H1 (cell line): Measurements from ENCODE around the gene FLRT1. TPM values are rescaled to one million over a fixed set of nuclear protein-coding genes. Genes with fewer than 3 reads are reported as not detected.

Experiments used
- CTCF ChIA-PET: fragments of 300-600 bp; sonication (Branson Sonifier 250); formaldehyde crosslinking; loops from one replicate; lab custom pipeline; 2021; ENCODE audit not compliant: partially characterized antibody; lab: Charles Lee
- POLR2A ChIA-PET: fragments of 300-600 bp; sonication (Branson Sonifier 250); formaldehyde crosslinking; loops from one replicate; lab custom pipeline; 2021; ENCODE audit warnings: inconsistent platforms; ENCODE audit not compliant: partially characterized antibody; lab: Charles Lee
- DNase-seq, 2 experiments: peaks; one replicate each; pipeline versions ENCODE4 v3.0.0 to v3.0.0-alpha.2; 2010 to 2022; ENCODE audit warnings: low spot score in 2 of 2, low read depth in 1 of 2, mixed read lengths in 1 of 2
- FAIRE-seq: peaks from 2 replicates; lab custom pipeline; 2011; peaks lifted over from hg19 to GRCh38; lab: Jason Lieb, UNC
- H2AFZ ChIP-seq: 2 replicates; pipeline ENCODE4 v1.8.1; 2012; ENCODE audit warnings: low read length, inconsistent platforms
- H2AK5ac ChIP-seq: 2 replicates; pipeline ENCODE4 v1.6.1; 2013; ENCODE audit warnings: low read depth, low read length
- H2BK120ac ChIP-seq: replicated peaks from 2 replicates; pipeline ENCODE3; 2013; ENCODE audit warnings: low read depth, low read length, inconsistent platforms
- H2BK12ac ChIP-seq: 2 replicates; pipeline ENCODE4 v1.6.1; 2013; ENCODE audit warnings: low read depth, low read length
- H2BK15ac ChIP-seq: 2 replicates; pipeline ENCODE4 v1.6.1; 2013; ENCODE audit warnings: low read length
- H2BK20ac ChIP-seq: 2 replicates; pipeline ENCODE4 v1.6.1; 2013; ENCODE audit warnings: low read length
- H2BK5ac ChIP-seq: 2 replicates; pipeline ENCODE4 v1.6.1; 2013; ENCODE audit warnings: low read depth, low read length
- H3K14ac ChIP-seq: 2 replicates; pipeline ENCODE4 v1.6.1; 2013; ENCODE audit warnings: inconsistent platforms; ENCODE audit not compliant: insufficient read length
- H3K18ac ChIP-seq: 2 replicates; pipeline ENCODE4 v1.6.1; 2013; ENCODE audit warnings: low read length; ENCODE audit errors: extremely low read depth
- H3K23ac ChIP-seq: 2 replicates; pipeline ENCODE4 v1.6.1; 2013; ENCODE audit warnings: inconsistent platforms; ENCODE audit not compliant: insufficient read length
- H3K23me2 ChIP-seq: 2 replicates; pipeline ENCODE4 v1.6.1; 2013; ENCODE audit warnings: low read depth, low read length
- H3K27ac ChIP-seq: 2 replicates; pipeline ENCODE4 v1.6.1; 2011; ENCODE audit warnings: low read depth, low read length, inconsistent platforms
- H3K27me3 ChIP-seq, 4 experiments: replicated peaks in 1 of 4; 1 replicate in 1 of 4; 2 replicates in 3 of 4; pipeline versions ENCODE4 v1.6.1 to v1.8.1; 2011 to 2013; ENCODE audit warnings: low read length in 3 of 4, mild to moderate bottlenecking in 3 of 4, inconsistent platforms in 2 of 4, mixed read lengths in 2 of 4, moderate library complexity in 1 of 4; ENCODE audit not compliant: control insufficient read depth in 3 of 4, insufficient read depth in 3 of 4; ENCODE audit errors: extremely low read depth in 1 of 4
- H3K36me3 ChIP-seq, 4 experiments: 2 replicates each; pipeline versions ENCODE4 v1.6.1 to v1.8.1; 2011 to 2013; ENCODE audit warnings: mild to moderate bottlenecking in 4 of 4, low read length in 3 of 4, moderate library complexity in 2 of 4, control low read depth in 1 of 4, inconsistent platforms in 1 of 4; ENCODE audit not compliant: insufficient read depth in 4 of 4, control insufficient read depth in 2 of 4
- H3K4ac ChIP-seq: replicated peaks from 2 replicates; pipeline ENCODE3; 2013; ENCODE audit warnings: low read length, low read depth, mixed read lengths, inconsistent platforms; ENCODE audit not compliant: insufficient read length
- H3K4me1 ChIP-seq, 4 experiments: replicated peaks in 1 of 4; 1 replicate in 1 of 4; 2 replicates in 3 of 4; pipeline versions ENCODE4 v1.6.1 to v1.8.1; 2011 to 2013; ENCODE audit warnings: low read length in 3 of 4, inconsistent platforms in 2 of 4, mixed read lengths in 1 of 4; ENCODE audit not compliant: insufficient read depth in 4 of 4, control insufficient read depth in 3 of 4
- H3K4me2 ChIP-seq, 2 experiments: 2 replicates each; pipeline versions ENCODE4 v1.6.1 to v1.8.1; 2011 to 2013; ENCODE audit warnings: low read depth in 2 of 2, low read length in 2 of 2, control low read depth in 1 of 2, inconsistent platforms in 1 of 2, mild to moderate bottlenecking in 1 of 2; ENCODE audit not compliant: insufficient read depth in 1 of 2
- H3K4me3 ChIP-seq, 4 experiments: fragments of 200-600, 300-600 bp in 1 of 4; sonication (generic), shearing (Covaris generic), sonication (Bioruptor Twin) in 1 of 4; 2 replicates each; pipeline versions ENCODE4 v1.5.1 to v1.8.1; 2011 to 2016; ENCODE audit warnings: low read length in 4 of 4, low read depth in 3 of 4, control low read depth in 2 of 4, inconsistent platforms in 2 of 4, mild to moderate bottlenecking in 2 of 4, mixed read lengths in 1 of 4, moderate library complexity in 1 of 4; ENCODE audit not compliant: insufficient read depth in 2 of 4; ENCODE audit errors: extremely low read depth in 1 of 4
- H3K56ac ChIP-seq: replicated peaks from 2 replicates; pipeline ENCODE3; 2013; ENCODE audit warnings: low read depth, mild to moderate bottlenecking, mixed read lengths, low read length, inconsistent platforms; ENCODE audit not compliant: insufficient read length
- H3K79me1 ChIP-seq: 2 replicates; pipeline ENCODE4 v1.6.1; 2013; ENCODE audit warnings: low read depth, low read length, control low read depth
- H3K79me2 ChIP-seq, 2 experiments: 2 replicates each; pipeline versions ENCODE4 v1.6.1 to v1.8.1; 2012 to 2013; ENCODE audit warnings: low read length in 2 of 2, mild to moderate bottlenecking in 2 of 2, inconsistent platforms in 1 of 2; ENCODE audit not compliant: insufficient read depth in 2 of 2, control insufficient read depth in 1 of 2
- H3K9ac ChIP-seq, 4 experiments: replicated peaks in 1 of 4; 1 replicate in 1 of 4; 2 replicates in 3 of 4; pipeline versions ENCODE4 v1.6.1 to v1.8.1; 2011 to 2013; ENCODE audit warnings: low read depth in 3 of 4, low read length in 3 of 4, control low read depth in 2 of 4, mild to moderate bottlenecking in 2 of 4, moderate library complexity in 2 of 4, inconsistent platforms in 1 of 4; ENCODE audit errors: extremely low read depth in 1 of 4
- H3K9me3 ChIP-seq, 2 experiments: 2 replicates each; pipeline versions ENCODE4 v1.6.1 to v1.8.1; 2012 to 2013; ENCODE audit warnings: mild to moderate bottlenecking in 2 of 2, moderate library complexity in 2 of 2, control low read depth in 1 of 2, inconsistent platforms in 1 of 2, low read depth in 1 of 2, low read length in 1 of 2, mixed read lengths in 1 of 2; ENCODE audit not compliant: insufficient read depth in 2 of 2
- H4K20me1 ChIP-seq, 2 experiments: replicated peaks in 1 of 2; 2 replicates each; pipeline versions ENCODE3 to v1.8.1; 2011 to 2013; ENCODE audit warnings: inconsistent platforms in 2 of 2, low read length in 2 of 2, mild to moderate bottlenecking in 1 of 2; ENCODE audit not compliant: insufficient read depth in 2 of 2, control insufficient read depth in 1 of 2
- H4K5ac ChIP-seq: 2 replicates; pipeline ENCODE4 v1.6.1; 2013; ENCODE audit warnings: low read length, low read depth, mixed read lengths, inconsistent platforms; ENCODE audit not compliant: insufficient read length
- H4K8ac ChIP-seq: 2 replicates; pipeline ENCODE4 v1.8.0; 2013; ENCODE audit warnings: mild to moderate bottlenecking, moderate library complexity, low read length, inconsistent platforms; ENCODE audit not compliant: insufficient read depth; ENCODE audit errors: extremely low read depth
- H4K91ac ChIP-seq: replicated peaks from 2 replicates; pipeline ENCODE3; 2013; ENCODE audit warnings: low read length, mixed read lengths, inconsistent platforms; ENCODE audit not compliant: insufficient read length
- CEBPB ChIP-seq: IDR thresholded peaks from 2 replicates; pipeline ENCODE4 v1.6.1; 2012; ENCODE audit warnings: low read depth, low read length
- EP300 ChIP-seq, 2 experiments: IDR thresholded peaks; 1 replicate in 1 of 2; 2 replicates in 1 of 2; pipeline ENCODE4 v1.6.1; 2011 to 2012; ENCODE audit warnings: low read depth in 2 of 2, low read length in 2 of 2, mild to moderate bottlenecking in 2 of 2, borderline replicate concordance in 1 of 2, inconsistent platforms in 1 of 2, moderate library complexity in 1 of 2
- JUND ChIP-seq: IDR thresholded peaks from 2 replicates; pipeline ENCODE4 v1.6.1; 2011; ENCODE audit warnings: mild to moderate bottlenecking, improper control_type of control experiment, low read length
- RXRA ChIP-seq: IDR thresholded peaks from 2 replicates; pipeline ENCODE4 v1.6.1; 2011; ENCODE audit warnings: low read depth, mild to moderate bottlenecking, low read length, moderate library complexity; ENCODE audit not compliant: insufficient read depth
- SIX5 ChIP-seq: IDR thresholded peaks from 2 replicates; pipeline ENCODE4 v1.6.1; 2011; ENCODE audit warnings: mild to moderate bottlenecking, low read depth, low read length
- WGBS, 2 experiments: shearing (Covaris generic) in 1 of 2; methylation state at CpG; one replicate each; pipeline versions ENCODE4 v1.1.6 to v1.1.7; 2013 to 2015; ENCODE audit warnings: low lambda C conversion rate in 2 of 2, mixed read lengths in 2 of 2, inconsistent platforms in 1 of 2, low coverage in 1 of 2, missing lambda C conversion rate in 1 of 2; ENCODE audit not compliant: insufficient replicate concordance in 2 of 2, insufficient coverage in 1 of 2, insufficient read length in 1 of 2; ENCODE audit errors: extremely low coverage in 1 of 2, missing lambda C conversion rate in 1 of 2; 5-methylcytosine and 5-hydroxymethylcytosine counted together
- polyA plus RNA-seq, 7 experiments: library from polyadenylated mRNA; depleted of rRNA in 3 of 7; stranded (reverse) in 5 of 7; unstranded in 2 of 7; fragments of >200 nt in 5 of 7; fragments of 200-250 nt in 2 of 7; gene quantifications; 1 replicate in 5 of 7; 2 replicates in 1 of 7; 4 replicates in 1 of 7; pipeline versions ENCODE4 v1.2.1 to v1.2.3, GENCODE V29; 2011 to 2013; ENCODE audit warnings: missing spikeins in 2 of 7, mixed read lengths in 2 of 7
- total RNA-seq: library from RNA; stranded (reverse); fragmentation: NEBNext Ultra II Directional; extraction: Animal tissue kit (Norgen Biotek cat#: 25700); gene quantifications from 2 replicates; pipeline ENCODE4 v1.2.1, GENCODE V29; 2021

FLRT1 gene
- total and polyA plus RNA-seq, 2 of the 8 experiments (the other 6 are each of a cell fraction or from before 2014, with no cell fraction given): 0.14 to 0.28 TPM

DNA sequence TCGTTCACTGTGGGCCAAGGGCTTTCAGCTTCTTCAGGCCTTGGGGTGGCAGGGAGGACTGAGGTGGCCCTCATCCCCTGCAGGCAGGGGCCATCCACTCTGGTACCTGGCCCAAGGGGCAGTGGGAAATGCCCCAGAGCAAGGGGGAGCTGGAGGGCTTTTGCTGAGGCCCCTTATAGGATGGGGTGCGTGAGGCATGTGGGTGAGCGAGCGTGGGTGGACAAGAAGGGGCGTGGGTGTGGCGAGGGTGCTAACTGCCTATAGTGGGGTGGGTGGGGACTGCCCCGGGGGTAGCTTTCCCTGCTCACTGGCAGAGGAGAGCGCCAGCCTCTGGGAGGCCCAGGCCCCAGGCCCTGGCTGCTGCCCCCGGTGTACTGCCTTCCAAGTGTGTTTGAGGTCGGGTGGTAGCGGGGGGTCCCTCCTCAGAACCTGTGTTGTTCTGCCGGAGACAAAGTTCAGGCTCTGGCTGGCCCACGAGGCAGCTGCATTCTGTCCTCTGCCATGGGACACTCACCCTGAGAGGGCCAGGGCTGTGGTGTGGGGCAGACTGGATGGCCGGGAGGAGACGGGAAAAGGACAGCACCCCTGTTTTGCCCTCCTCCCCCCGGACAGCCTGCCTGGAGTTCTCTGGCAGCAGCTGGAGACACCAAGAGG lies 3.4 kb downstream of the FLRT1 start:
- Histone ChIP-seq H3K18ac (no peak overlapping the region), H2AFZ (no peak overlapping the region), H3K56ac (no peak overlapping the region), H2BK20ac (0 out of 2 replicates have a peak overlapping the region, but pooled peaks have one; percentile 61), H3K23me2 (peaks cover 7% of the 10 kb centered on the region; the same call in 1 of the 2 replicates), H4K8ac (no peak overlapping the region), H2BK12ac (peak overlapping the region; percentile 80; the same call in 1 of the 2 replicates), H3K27me3 (peaks cover 56 to 92% (median 85%) of the 10 kb centered on the region in 4 experiments), H3K36me3 (no peaks in the 10 kb centered on the region), H3K4me1 (peaks cover 4 to 17% (median 9%) of the 10 kb centered on the region in 4 experiments; a peak in 6 of 7 replicates), H3K79me2 (no peaks in the 10 kb centered on the region), H4K20me1 (peaks cover 11 to 31% of the 10 kb centered on the region in 2 experiments), H3K9ac (no peak overlapping the region), H3K23ac (no peak overlapping the region), H2BK120ac (no peak overlapping the region), H3K4me3 (no peak overlapping the region), H4K91ac (no peak overlapping the region), H3K4me2 (no peak overlapping the region), H3K14ac (no peak overlapping the region), H2BK15ac (no peak overlapping the region; the same call in 1 of the 2 replicates), H3K4ac (no peak overlapping the region), H2AK5ac (no peak overlapping the region), H2BK5ac (no peak overlapping the region), H4K5ac (no peak overlapping the region), H3K9me3 (no peaks in the 10 kb centered on the region), H3K27ac (no peak overlapping the region), H3K79me1 (no peaks in the 10 kb centered on the region)
- WGBS, 2 experiments: 89% methylated on average over 13 of the region's 16 CpGs; no CpG with 5 or more reads in 1 of the 2 experiments
- ChIA-PET POLR2A (interaction anchor here (0.9 to 1.6 kb wide), 6 partner anchors 10 to 145 kb away, joined by 3 to 6 read pairs (median 3); no protein-coding TSS in a partner anchor), CTCF (interaction anchor here (0.6 to 21.2 kb wide), 11 partner anchors 13 to 140 kb away, joined by 3 to 291 read pairs (median 14); no protein-coding TSS in a partner anchor)
- no peak for DNase-seq
- no peak for FAIRE-seq
- no peak for TF ChIP-seq CEBPB
- TF ChIP-seq JUND: no peak
- TF ChIP-seq EP300 (IDR thresholded peaks at IDR 0.05; ENCODE audit: borderline replicate concordance in 1 of 2, low read depth in 2 of 2, low read length in 2 of 2): no peak
- TF ChIP-seq RXRA: no peak
- TF ChIP-seq SIX5: no peak
